H1 (cell line): ENCODE data around the gene PARP14.

Experiments used
- CTCF ChIP-seq, 3 experiments: IDR thresholded peaks; 1 replicate in 2 of 3; 2 replicates in 1 of 3; pipeline versions ENCODE4 v1.5.1 to v1.6.1; 2011; ENCODE audit warnings: low read length in 3 of 3, mild to moderate bottlenecking in 3 of 3, inconsistent platforms in 2 of 3, low read depth in 1 of 3, moderate library complexity in 1 of 3; ENCODE audit not compliant: insufficient read depth in 1 of 3; ENCODE audit errors: control extremely low read depth in 1 of 3
- HDAC2 ChIP-seq, 2 experiments: fragments of 300-600 bp in 1 of 2; sonication (generic) in 1 of 2; IDR thresholded peaks; 2 replicates each; pipeline ENCODE4 v1.6.1; 2011 to 2012; ENCODE audit warnings: low read depth in 2 of 2, low read length in 2 of 2, mild to moderate bottlenecking in 2 of 2, moderate library complexity in 2 of 2, borderline replicate concordance in 1 of 2, inconsistent platforms in 1 of 2
- POLR2A ChIP-seq, 2 experiments: IDR thresholded peaks; 1 replicate in 1 of 2; 2 replicates in 1 of 2; pipeline ENCODE4 v1.6.1; 2011; ENCODE audit warnings: low read depth in 2 of 2, low read length in 2 of 2, mild to moderate bottlenecking in 2 of 2; ENCODE audit errors: control extremely low read depth in 1 of 2
- POLR2AphosphoS5 ChIP-seq: IDR thresholded peaks from 2 replicates; pipeline ENCODE4 v1.6.1; 2011; ENCODE audit warnings: low read depth, low read length
- RXRA ChIP-seq: IDR thresholded peaks from 2 replicates; pipeline ENCODE4 v1.6.1; 2011; ENCODE audit warnings: low read depth, mild to moderate bottlenecking, low read length, moderate library complexity; ENCODE audit not compliant: insufficient read depth
- SIN3A ChIP-seq, 2 experiments: IDR thresholded peaks in 1 of 2; conservative IDR thresholded peaks in 1 of 2; 2 replicates each; pipeline ENCODE4 v1.6.1; 2011 to 2012; ENCODE audit warnings: low read length in 2 of 2, improper control_type of control experiment in 1 of 2, low read depth in 1 of 2, mild to moderate bottlenecking in 1 of 2
- TAF1 ChIP-seq: IDR thresholded peaks from 2 replicates; pipeline ENCODE4 v1.6.1; 2011; ENCODE audit warnings: mild to moderate bottlenecking, low read depth, low read length

- TF ChIP-seq CTCF (IDR thresholded peaks at IDR 0.05; ENCODE audit: control extremely low read depth in 1 of 3, insufficient read depth in 1 of 3, low read depth in 1 of 3, low read length in 3 of 3), result no peak
- TF ChIP-seq POLR2AphosphoS5, result no peak
- no peak for TF ChIP-seq TAF1
- no peak for TF ChIP-seq POLR2A (IDR thresholded peaks at IDR 0.05; ENCODE audit: control extremely low read depth in 1 of 2, low read depth in 2 of 2, low read length in 2 of 2)
- TF ChIP-seq RXRA, result no peak
- no peak for TF ChIP-seq HDAC2 (IDR thresholded peaks at IDR 0.05; ENCODE audit: borderline replicate concordance in 1 of 2, low read depth in 2 of 2, low read length in 2 of 2)
- TF ChIP-seq SIN3A (conservative IDR thresholded peaks at IDR 0.05 in 1 of 2, IDR thresholded peaks at IDR 0.05 in 1 of 2; ENCODE audit: low read depth in 1 of 2, low read length in 2 of 2), result no peak
Measured at GRCh38 chr3:122662505-122662904, 18.1 kb upstream of the PARP14 start.
